D721Med (cell line): ENCODE data around the gene HADH.
"Not testable (repeated sequence)": the region's sequence is repeated elsewhere in the genome, so short reads cannot be mapped to it uniquely, and the experiment has no call there.

Experiments used
- DNase-seq: peaks from one replicate; pipeline ENCODE4 v3.0.0; 2011; ENCODE audit warnings: low spot score; ENCODE audit not compliant: insufficient read length
- FAIRE-seq: peaks from 2 replicates; lab custom pipeline; 2011; peaks lifted over from hg19 to GRCh38; lab: Jason Lieb, UNC
- TF ChIP-seq, protein P1 (sequence below): IDR thresholded peaks from 2 replicates; pipeline ENCODE4 v1.5.1; 2012; ENCODE audit warnings: mild to moderate bottlenecking, control low read depth; ENCODE audit not compliant: insufficient read depth; ENCODE audit errors: missing control alignments

Gene HADH

DNA sequence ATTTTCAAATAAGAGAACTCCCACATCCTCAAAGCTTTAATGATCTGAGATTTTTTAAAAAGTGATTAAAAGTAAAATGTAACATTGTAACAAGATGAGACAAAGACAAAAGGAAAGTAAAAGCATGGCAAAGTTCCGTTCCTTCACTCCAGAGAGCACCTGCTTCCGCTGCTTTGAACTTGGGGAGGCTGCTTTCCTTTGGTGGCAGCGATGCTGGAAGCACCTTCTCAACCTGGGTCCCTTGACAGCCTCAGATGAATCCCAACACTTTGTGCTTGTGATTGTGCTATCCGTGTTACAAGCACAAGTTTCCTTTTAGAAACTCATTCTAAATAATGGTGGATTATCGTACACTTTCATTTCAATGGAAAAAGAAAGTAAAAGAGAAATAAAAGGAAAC is 59.7 kb downstream of the HADH start:
- TF ChIP-seq, protein P1, sequence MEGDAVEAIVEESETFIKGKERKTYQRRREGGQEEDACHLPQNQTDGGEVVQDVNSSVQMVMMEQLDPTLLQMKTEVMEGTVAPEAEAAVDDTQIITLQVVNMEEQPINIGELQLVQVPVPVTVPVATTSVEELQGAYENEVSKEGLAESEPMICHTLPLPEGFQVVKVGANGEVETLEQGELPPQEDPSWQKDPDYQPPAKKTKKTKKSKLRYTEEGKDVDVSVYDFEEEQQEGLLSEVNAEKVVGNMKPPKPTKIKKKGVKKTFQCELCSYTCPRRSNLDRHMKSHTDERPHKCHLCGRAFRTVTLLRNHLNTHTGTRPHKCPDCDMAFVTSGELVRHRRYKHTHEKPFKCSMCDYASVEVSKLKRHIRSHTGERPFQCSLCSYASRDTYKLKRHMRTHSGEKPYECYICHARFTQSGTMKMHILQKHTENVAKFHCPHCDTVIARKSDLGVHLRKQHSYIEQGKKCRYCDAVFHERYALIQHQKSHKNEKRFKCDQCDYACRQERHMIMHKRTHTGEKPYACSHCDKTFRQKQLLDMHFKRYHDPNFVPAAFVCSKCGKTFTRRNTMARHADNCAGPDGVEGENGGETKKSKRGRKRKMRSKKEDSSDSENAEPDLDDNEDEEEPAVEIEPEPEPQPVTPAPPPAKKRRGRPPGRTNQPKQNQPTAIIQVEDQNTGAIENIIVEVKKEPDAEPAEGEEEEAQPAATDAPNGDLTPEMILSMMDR: no peak

DNA sequence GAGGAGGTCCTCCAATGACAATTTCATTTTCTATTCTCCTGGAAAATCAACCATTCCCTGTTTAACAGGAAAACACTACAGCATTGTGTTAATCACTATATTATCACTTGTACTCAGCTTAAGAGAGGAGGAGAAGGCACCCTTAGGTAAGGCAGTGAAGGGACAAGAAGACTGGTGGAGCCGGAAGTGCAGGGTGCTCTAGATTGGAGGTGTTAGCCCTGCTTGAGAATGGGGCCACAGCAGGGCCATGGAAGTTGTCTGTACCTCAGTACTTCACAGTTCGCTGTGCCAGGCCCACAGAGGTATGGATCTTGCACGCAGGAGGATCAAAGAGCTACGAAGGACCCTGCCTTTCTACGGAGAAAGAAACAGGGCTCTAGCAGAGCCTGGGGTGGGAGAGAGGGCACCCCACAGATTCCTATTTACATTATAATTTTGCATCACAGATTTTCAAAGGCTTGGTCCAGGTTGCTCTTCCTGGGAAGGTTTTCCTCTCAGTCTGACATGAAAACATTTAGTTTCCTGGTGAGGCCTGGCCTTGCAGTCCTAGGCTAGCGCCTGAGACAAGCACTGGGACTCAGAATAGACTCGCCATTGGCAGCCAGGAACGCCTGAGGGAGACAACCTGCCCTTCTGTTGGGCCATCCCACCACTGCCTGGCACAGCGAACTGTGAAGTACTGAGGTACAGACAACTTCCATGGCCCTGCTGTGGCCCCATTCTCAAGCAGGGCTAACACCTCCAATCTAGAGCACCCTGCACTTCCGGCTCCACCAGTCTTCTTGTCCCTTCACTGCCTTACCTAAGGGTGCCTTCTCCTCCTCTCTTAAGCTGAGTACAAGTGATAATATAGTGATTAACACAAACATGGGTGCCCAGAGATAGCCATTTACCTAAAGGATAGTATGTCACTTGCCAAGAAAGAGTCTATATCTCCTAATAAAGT is 60.8 kb downstream of the HADH start:
- not testable (repeated sequence) for FAIRE-seq, DNase-seq

More for the DNA sequence above, 59.7 kb downstream of the HADH start:
- no peak for FAIRE-seq
- DNase-seq: no peak

DNA sequence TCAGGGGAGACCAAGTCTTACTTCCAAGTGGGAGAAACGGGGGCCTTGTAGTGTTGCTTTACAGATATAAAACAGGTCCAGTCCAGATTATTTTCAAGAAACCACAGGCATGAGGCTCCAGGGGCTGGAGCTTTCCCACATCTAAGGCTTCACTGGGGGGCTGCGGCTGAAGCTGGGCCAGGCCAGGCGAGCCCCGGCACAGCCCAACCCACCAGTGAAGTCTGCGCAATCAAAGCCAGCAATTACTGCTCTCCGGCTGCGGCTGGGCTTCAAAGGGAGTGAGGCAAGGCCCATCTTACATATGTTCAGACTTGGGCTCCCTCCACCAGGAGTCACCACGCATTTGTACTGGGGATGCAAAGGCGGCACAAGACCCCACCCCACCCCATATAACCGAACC is 61.7 kb downstream of the HADH start:
- TF ChIP-seq, protein P1: no peak
- no peak for DNase-seq
- FAIRE-seq: no peak

DNA sequence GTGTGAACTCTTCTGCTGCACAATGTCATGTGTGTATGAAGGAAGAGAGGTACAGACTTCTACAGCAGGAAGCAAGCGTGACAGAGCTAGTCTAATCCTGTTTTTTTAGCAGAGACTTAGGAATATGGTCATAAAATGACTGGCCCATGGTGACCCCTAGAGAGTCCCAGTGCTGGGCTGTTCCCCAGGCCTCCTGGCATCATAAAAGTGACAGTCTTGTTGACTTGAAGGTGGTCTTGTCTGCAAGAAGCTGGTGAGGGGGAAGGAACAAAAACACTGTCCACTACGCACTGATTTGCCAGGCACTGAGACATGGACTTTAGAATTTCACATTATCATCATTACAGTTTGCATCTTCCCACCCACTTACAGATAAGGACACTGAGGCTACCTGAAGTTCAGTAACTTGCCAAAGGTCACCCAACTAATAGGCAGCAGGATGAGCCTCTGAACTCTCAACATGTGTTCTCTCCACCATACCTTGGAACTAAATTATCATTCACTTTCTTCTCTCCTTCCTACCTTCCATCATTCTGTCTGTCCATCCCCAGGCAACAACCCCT is 63.0 kb downstream of the HADH start:
- TF ChIP-seq, protein P1: no peak
- DNase-seq (no peak), FAIRE-seq (no peak)

DNA sequence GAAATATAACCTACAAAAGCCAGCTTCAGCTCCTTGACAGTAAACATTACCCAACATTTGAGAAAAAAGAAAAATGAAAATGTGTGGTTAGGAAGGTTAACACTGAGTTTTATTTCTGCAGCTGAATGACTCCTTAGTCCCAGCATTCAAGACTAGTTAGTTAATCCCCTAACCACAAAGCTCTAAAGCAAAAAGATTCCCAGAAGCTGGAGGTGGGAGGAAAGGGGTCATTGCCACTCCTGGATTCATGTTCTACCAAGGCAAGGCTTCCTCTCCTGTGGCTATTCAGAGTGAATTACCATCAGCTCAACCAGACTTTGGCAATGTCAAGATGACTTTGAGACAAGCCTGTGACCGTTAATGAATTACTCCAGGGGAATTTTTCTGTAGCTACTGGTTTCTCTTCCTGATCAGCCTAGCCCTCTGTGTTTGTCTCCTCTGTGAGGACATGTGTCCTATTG is 63.6 kb downstream of the HADH start:
- TF ChIP-seq, protein P1: no peak
- DNase-seq (no peak), FAIRE-seq (no peak)

DNA sequence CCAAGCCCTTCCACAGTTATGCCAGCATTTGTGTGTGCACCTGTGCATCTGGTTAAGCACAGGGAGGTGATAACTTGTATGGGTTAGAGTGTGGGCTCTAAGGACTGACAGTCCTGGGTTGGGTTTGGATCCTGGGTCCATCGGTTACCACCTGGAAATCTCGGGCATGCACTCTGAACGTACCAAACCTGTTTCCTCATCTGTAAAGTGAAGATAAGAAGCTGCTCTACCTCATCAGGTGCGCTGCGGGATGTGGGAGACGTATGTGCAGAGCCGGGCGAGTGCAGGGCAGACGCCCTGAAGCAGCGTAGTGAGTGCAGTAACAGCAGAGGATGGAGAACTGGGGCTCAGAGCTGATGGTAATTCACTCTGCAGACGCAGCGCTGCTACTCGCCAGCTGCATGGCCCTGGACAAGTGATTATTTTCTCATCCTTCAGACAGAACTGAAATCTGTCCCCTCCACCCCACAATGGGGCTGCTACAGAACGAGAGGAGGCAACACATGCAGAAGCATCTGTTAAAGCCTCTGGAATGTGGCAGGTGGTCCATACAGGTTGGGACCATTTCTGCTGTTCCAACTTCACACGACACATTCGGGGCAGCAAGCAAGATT is 64.4 kb downstream of the HADH start:
- FAIRE-seq: no peak
- no peak for DNase-seq
- TF ChIP-seq, protein P1: no peak

DNA sequence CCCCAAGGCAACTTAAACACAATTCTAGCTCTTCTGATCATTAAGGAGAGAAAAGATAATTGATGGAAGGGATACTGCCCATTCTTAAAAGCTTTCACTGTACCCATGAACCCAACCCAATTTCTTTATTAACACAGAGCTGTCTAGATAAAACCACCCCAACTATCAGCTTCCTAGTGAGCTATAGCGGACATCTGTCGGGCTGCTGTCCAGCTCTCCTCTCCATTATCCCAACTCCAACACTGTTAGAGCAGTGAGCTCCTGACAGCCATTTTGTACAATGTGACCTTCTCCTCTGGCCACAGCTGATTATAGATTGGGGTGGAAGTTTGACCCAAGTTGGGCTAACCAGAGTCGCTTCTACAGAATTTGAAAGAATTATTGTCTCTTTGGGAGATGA is 66.1 kb downstream of the HADH start:
- FAIRE-seq: no peak
- TF ChIP-seq, protein P1: no peak
- DNase-seq: no peak
